Body of pancreas (tissue), 4 donors: Measurements from ENCODE around the gene ADGRD1. TPM values are rescaled to one million over a fixed set of nuclear protein-coding genes. Genes with fewer than 3 reads are reported as not detected.

Experiments used
- ATAC-seq: fragments of 150-250 bp; one replicate; pipeline ENCODE4 v1.9.1; 2016
- DNase-seq, 4 donors: peaks; one replicate each; pipeline ENCODE4 v3.0.0-alpha.2; 2019
- H3K27ac ChIP-seq, 4 donors: fragments of 200-600 bp; sonication (generic); 1 replicate in 3 of 4; 2 replicates in 1 of 4; pipeline versions ENCODE4 v1.5.1 to v1.6.1; 2016 to 2019; ENCODE audit warnings: mild to moderate bottlenecking in 1 of 4, mixed read lengths in 1 of 4, moderate library complexity in 1 of 4
- H3K27me3 ChIP-seq, 2 donors: fragments of 200-600 bp; sonication (generic); one replicate each; pipeline ENCODE4 v1.6.0; 2016; ENCODE audit warnings: mild to moderate bottlenecking in 1 of 2
- H3K36me3 ChIP-seq, 2 donors: fragments of 200-600 bp; sonication (generic); replicated peaks in 1 of 2; 2 replicates each; pipeline ENCODE4 v1.5.1; 2016; ENCODE audit warnings: low read depth in 2 of 2; ENCODE audit not compliant: insufficient read depth in 1 of 2
- H3K4me1 ChIP-seq: fragments of 200-600 bp; sonication (generic); one replicate; pipeline ENCODE4 v1.6.0; 2016
- H3K4me3 ChIP-seq, 2 donors: fragments of 200-600 bp; sonication (generic); 1 replicate in 1 of 2; 2 replicates in 1 of 2; pipeline ENCODE4 v1.5.1; 2016 to 2019
- H3K9me3 ChIP-seq, 3 donors: fragments of 200-600 bp; sonication (generic); 1 replicate in 2 of 3; 2 replicates in 1 of 3; pipeline ENCODE4 v1.5.1; 2016
- CTCF ChIP-seq, 7 experiments: fragments of 450-650 bp in 4 of 7; fragments of 200-600 bp in 3 of 7; sonication (generic) in 3 of 7; IDR thresholded peaks; one replicate each; pipeline ENCODE4 v1.5.1; 2016 to 2019; ENCODE audit warnings: antibody characterized with exemption in 7 of 7
- POLR2A ChIP-seq, 3 donors: fragments of 450-650 bp; IDR thresholded peaks; one replicate each; pipeline ENCODE4 v1.6.1; 2016; ENCODE audit warnings: antibody characterized with exemption in 3 of 3, mild to moderate bottlenecking in 2 of 3
- WGBS, 2 donors: methylation state at CpG; one replicate each; pipeline ENCODE4 v1.1.5; 2017; 5-methylcytosine and 5-hydroxymethylcytosine counted together
- intact Hi-C: fragments of 100-400 bp; cut with DNase I; formaldehyde crosslinking; loops from one replicate; pipeline ENCODE4 v1.15.1; 2023
- total RNA-seq, 2 donors: library from RNA; depleted of rRNA; stranded (reverse); fragments of >200 nt; gene quantifications; one replicate each; pipeline ENCODE4 v1.1.0, GENCODE V29; 2016

The ADGRD1 gene
- total RNA-seq, 2 donors from 2014 or later: 4.4 to 4.9 TPM

- ATAC-seq: no peak
Observed at GRCh38 chr12:131176266-131176665, 222.6 kb downstream of the ADGRD1 start.

GRCh38 chr12:131176926-131177325 lies 223.2 kb downstream of the ADGRD1 start:
- Histone ChIP-seq H3K9me3 (peaks cover 0 to 9% (median 0%) of the 10 kb centered on the region in 3 donors), H3K4me3 (no peak overlapping the region), H3K27me3 (no peaks in the 10 kb centered on the region), H3K36me3 (no peaks in the 10 kb centered on the region), H3K27ac (no peak overlapping the region), H3K4me1 (no peaks in the 10 kb centered on the region)
- intact Hi-C loops: no loop called here
- no peak for TF ChIP-seq POLR2A (IDR thresholded peaks at IDR 0.05)
- TF ChIP-seq CTCF (IDR thresholded peaks at IDR 0.05): no peak
- ATAC-seq (no peak), DNase-seq (no peak)
- 59% methylated on average over 1 of the region's 1 CpG; no CpG with 5 or more reads in 1 of the 2 donors for WGBS, 2 donors

More at GRCh38 chr12:131176266-131176665, 222.6 kb downstream of the ADGRD1 start:
- intact Hi-C loops: no loop called here
- DNase-seq: no peak
- H3K27me3 ChIP-seq: no peaks in the 10 kb centered on the region
- no peak for TF ChIP-seq CTCF (IDR thresholded peaks at IDR 0.05)
- no peak for TF ChIP-seq POLR2A (IDR thresholded peaks at IDR 0.05)
- H3K4me1 ChIP-seq: no peaks in the 10 kb centered on the region
- H3K9me3 ChIP-seq: peaks cover 0 to 9% (median 0%) of the 10 kb centered on the region in 3 donors
- no peak overlapping the region for H3K27ac ChIP-seq
- H3K4me3 ChIP-seq: no peak overlapping the region
- no peaks in the 10 kb centered on the region for H3K36me3 ChIP-seq

- no peak overlapping the region for H3K4me3 ChIP-seq
- no peaks in the 10 kb centered on the region for H3K4me1 ChIP-seq
- intact Hi-C loops: no loop called here
Observed at GRCh38 chr12:131177599-131177998, 223.9 kb downstream of the ADGRD1 start.

GRCh38 chr12:131187602-131188001 lies 233.9 kb downstream of the ADGRD1 start:
- Histone ChIP-seq H3K27ac (no peak overlapping the region), H3K27me3 (no peaks in the 10 kb centered on the region), H3K4me1 (no peaks in the 10 kb centered on the region), H3K9me3 (peaks cover 0 to 14% (median 0%) of the 10 kb centered on the region in 3 donors), H3K36me3 (no peaks in the 10 kb centered on the region), H3K4me3 (no peak overlapping the region)
- intact Hi-C loops: no loop called here
- ATAC-seq: no peak
- 72 to 76% methylated on average over 1 of the region's 1 CpG for WGBS, 2 donors
- TF ChIP-seq CTCF (IDR thresholded peaks at IDR 0.05) (no peak), POLR2A (IDR thresholded peaks at IDR 0.05) (no peak)
- DNase-seq: no peak

More at GRCh38 chr12:131177599-131177998, 223.9 kb downstream of the ADGRD1 start:
- no peaks in the 10 kb centered on the region for H3K27me3 ChIP-seq
- no peak overlapping the region for H3K27ac ChIP-seq
- H3K36me3 ChIP-seq: no peaks in the 10 kb centered on the region
- DNase-seq (no peak), ATAC-seq (no peak)
- H3K9me3 ChIP-seq: peaks cover 0 to 9% (median 0%) of the 10 kb centered on the region in 3 donors
- TF ChIP-seq POLR2A (IDR thresholded peaks at IDR 0.05) (no peak), CTCF (IDR thresholded peaks at IDR 0.05) (no peak)
- WGBS, 2 donors: 79% methylated on average over 1 of the region's 1 CpG; no CpG with 5 or more reads in 1 of the 2 donors
